Glutamatergic neuron (in vitro differentiated cells): Measurements from ENCODE around the gene APIP. TPM values are rescaled to one million over a fixed set of nuclear protein-coding genes. Genes with fewer than 3 reads are reported as not detected.
A peak's percentile ranks its signal among the peaks of the same experiment; 100 is the strongest.

Experiments
- DNase-seq: peaks from one replicate; pipeline ENCODE4 v3.0.0; 2022
- H3K27ac Mint-ChIP-seq: one replicate; pipeline ENCODE4 v1.8.0; 2020; ENCODE audit warnings: mild to moderate bottlenecking, mixed read lengths, inconsistent platforms; ENCODE audit not compliant: unreplicated experiment
- H3K27me3 Mint-ChIP-seq: one replicate; pipeline ENCODE4 v1.8.0; 2020; ENCODE audit warnings: mild to moderate bottlenecking, moderate library complexity, mixed read lengths, inconsistent platforms; ENCODE audit not compliant: unreplicated experiment
- H3K36me3 Mint-ChIP-seq: one replicate; pipeline ENCODE4 v1.8.0; 2020; ENCODE audit warnings: mild to moderate bottlenecking, mixed read lengths, inconsistent platforms; ENCODE audit not compliant: unreplicated experiment
- H3K4me1 Mint-ChIP-seq: one replicate; pipeline ENCODE4 v1.8.0; 2020; ENCODE audit warnings: mild to moderate bottlenecking, low read depth, mixed read lengths, inconsistent platforms; ENCODE audit not compliant: unreplicated experiment
- H3K4me3 Mint-ChIP-seq: one replicate; pipeline ENCODE4 v1.8.0; 2020; ENCODE audit warnings: mild to moderate bottlenecking, mixed read lengths, inconsistent platforms; ENCODE audit not compliant: unreplicated experiment
- H3K9me3 Mint-ChIP-seq: one replicate; pipeline ENCODE4 v1.8.0; 2020; ENCODE audit warnings: mild to moderate bottlenecking, moderate library complexity, mixed read lengths, inconsistent platforms; ENCODE audit not compliant: unreplicated experiment
- total RNA-seq: library from RNA; stranded (reverse); fragmentation: NEBNext Ultra II Directional; extraction: Animal tissue kit (Norgen Biotek cat#: 25700); gene quantifications from one replicate; pipeline ENCODE4 v1.2.1, GENCODE V29; 2021; ENCODE audit not compliant: unreplicated experiment
- TF ChIP-seq, protein P1 (sequence below): fragments of 200-600 bp; sonication (generic); IDR thresholded peaks from one replicate; pipeline ENCODE4 v1.5.0; 2021; ENCODE audit not compliant: partially characterized antibody, unreplicated experiment

Gene APIP
- total RNA-seq, 1 donor from 2014 or later: 20.9 TPM

DNA sequence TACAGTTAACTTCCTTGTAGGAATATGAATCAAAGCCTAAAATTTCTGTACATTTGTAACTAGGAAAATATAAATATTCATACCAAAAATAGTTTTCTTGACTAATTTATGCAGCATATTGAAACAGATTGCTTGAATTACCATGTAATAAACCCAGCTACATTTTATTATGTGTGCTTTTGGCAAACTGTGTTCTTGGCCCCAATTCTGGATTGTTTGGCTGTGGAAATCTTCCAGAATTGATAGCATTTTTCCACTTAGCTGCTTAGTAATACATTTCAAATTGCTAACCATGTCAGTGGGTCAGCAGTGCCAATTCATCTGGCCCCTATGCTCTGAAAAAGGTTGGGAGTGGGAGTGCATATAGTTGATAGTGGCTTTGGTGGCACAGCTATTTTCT lies 32.5 kb upstream of the APIP start:
- DNase-seq: no peak
- H3K9me3 Mint-ChIP-seq: no peaks in the 10 kb centered on the region
- no peak overlapping the region for H3K4me3 Mint-ChIP-seq
- no peaks in the 10 kb centered on the region for H3K27me3 Mint-ChIP-seq
- no peak overlapping the region for H3K27ac Mint-ChIP-seq
- no peaks in the 10 kb centered on the region for H3K36me3 Mint-ChIP-seq
- peaks cover under 1% of the 10 kb centered on the region for H3K4me1 Mint-ChIP-seq
- TF ChIP-seq, protein P1, sequence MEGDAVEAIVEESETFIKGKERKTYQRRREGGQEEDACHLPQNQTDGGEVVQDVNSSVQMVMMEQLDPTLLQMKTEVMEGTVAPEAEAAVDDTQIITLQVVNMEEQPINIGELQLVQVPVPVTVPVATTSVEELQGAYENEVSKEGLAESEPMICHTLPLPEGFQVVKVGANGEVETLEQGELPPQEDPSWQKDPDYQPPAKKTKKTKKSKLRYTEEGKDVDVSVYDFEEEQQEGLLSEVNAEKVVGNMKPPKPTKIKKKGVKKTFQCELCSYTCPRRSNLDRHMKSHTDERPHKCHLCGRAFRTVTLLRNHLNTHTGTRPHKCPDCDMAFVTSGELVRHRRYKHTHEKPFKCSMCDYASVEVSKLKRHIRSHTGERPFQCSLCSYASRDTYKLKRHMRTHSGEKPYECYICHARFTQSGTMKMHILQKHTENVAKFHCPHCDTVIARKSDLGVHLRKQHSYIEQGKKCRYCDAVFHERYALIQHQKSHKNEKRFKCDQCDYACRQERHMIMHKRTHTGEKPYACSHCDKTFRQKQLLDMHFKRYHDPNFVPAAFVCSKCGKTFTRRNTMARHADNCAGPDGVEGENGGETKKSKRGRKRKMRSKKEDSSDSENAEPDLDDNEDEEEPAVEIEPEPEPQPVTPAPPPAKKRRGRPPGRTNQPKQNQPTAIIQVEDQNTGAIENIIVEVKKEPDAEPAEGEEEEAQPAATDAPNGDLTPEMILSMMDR: no peak

DNA sequence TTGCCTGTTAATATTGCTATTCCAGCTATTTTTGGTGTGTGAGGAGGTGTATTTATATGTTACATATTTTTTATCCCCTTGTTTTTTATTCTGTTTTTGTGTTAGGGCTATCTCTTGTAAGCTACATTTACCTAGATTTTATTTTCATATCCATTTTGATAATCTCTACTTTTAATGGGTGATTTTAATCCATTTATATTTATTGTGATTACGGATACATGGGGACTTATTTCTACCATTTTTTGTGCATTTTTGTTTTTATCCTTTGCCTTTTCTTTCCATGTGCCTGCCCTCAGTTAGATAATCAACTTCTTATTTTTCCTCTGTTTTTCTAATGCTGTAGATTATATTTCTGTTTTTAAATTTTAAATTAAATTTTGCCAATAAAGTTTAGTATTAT lies 28.5 kb upstream of the APIP start:
- Mint-ChIP-seq H3K4me3 (no peak overlapping the region), H3K27ac (no peak overlapping the region), H3K27me3 (peaks cover 4% of the 10 kb centered on the region), H3K4me1 (peaks cover 22% of the 10 kb centered on the region), H3K9me3 (no peaks in the 10 kb centered on the region), H3K36me3 (no peaks in the 10 kb centered on the region)
- DNase-seq: no peak
- TF ChIP-seq, protein P1: no peak

DNA sequence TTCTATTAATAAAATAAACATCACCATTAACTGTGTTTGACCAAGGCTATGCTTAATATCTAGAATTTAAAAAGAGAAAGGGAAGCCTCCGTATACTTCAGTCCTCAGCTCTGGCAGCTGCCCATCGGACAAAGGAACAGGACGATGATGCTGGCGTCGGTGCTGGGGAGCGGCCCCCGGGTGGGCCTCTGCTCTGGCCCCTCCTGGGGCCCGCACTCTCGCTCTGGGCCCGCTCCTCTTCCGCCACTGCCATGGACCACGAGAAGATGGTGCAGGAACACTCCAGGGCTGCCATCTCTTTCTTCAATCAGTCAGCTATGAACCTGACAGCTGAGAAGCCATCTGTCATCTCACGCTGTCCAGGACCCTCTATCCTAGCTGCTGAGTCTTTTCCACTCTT lies 25.5 kb upstream of the APIP start:
- Mint-ChIP-seq H3K27me3 (peaks cover 4% of the 10 kb centered on the region), H3K4me1 (peaks cover 33% of the 10 kb centered on the region)
- DNase-seq: peak; percentile 28

GRCh38 chr11:34940026-34940677 lies 24.0 kb upstream of the APIP start:
- H3K27me3 Mint-ChIP-seq: peaks cover 4% of the 10 kb centered on the region
- no peaks in the 10 kb centered on the region for H3K36me3 Mint-ChIP-seq
- peaks cover 35% of the 10 kb centered on the region for H3K4me1 Mint-ChIP-seq
- DNase-seq: no peak
- H3K27ac Mint-ChIP-seq: peak overlapping the region; percentile 35
- TF ChIP-seq, protein P1: no peak
- H3K9me3 Mint-ChIP-seq: no peaks in the 10 kb centered on the region
- H3K4me3 Mint-ChIP-seq: no peak overlapping the region

More for the DNA sequence above, 25.5 kb upstream of the APIP start:
- Mint-ChIP-seq H3K4me3 (peak overlapping the region; percentile 2), H3K27ac (peak overlapping the region; percentile 97), H3K36me3 (no peaks in the 10 kb centered on the region), H3K9me3 (no peaks in the 10 kb centered on the region)
- TF ChIP-seq, protein P1: no peak

GRCh38 chr11:34938611-34939010 lies 22.4 kb upstream of the APIP start:
- Mint-ChIP-seq H3K4me1 (peaks cover 34% of the 10 kb centered on the region), H3K27me3 (peaks cover 4% of the 10 kb centered on the region), H3K27ac (peak overlapping the region; percentile 40), H3K9me3 (no peaks in the 10 kb centered on the region), H3K36me3 (no peaks in the 10 kb centered on the region), H3K4me3 (no peak overlapping the region)
- no peak for DNase-seq
- TF ChIP-seq, protein P1: no peak
